D341Med (cell line): ENCODE results near the gene PIH1D1.
"Not testable (repeated sequence)": the region's sequence is repeated elsewhere in the genome, so short reads cannot be mapped to it uniquely, and the experiment has no call there.

Experiments used
- DNase-seq: peaks from one replicate; pipeline ENCODE4 v3.0.0; 2012; ENCODE audit warnings: low spot score

Gene PIH1D1

GRCh38 chr19:49456326-49456725, 4.7 kb upstream of the PIH1D1 start:
- DNase-seq: no peak

- no peak for DNase-seq
Measured at GRCh38 chr19:49455773-49456172, 4.2 kb upstream of the PIH1D1 start.

GRCh38 chr19:49453757-49454240, 2.2 kb upstream of the PIH1D1 start:
- DNase-seq: no peak

GRCh38 chr19:49453013-49453756, 1.6 kb upstream of the PIH1D1 start, which contains the start of gene ALDH16A1:
Gene ALDH16A1, plus strand, starts transcription at chr19:49453225. Its CDS starts 107 bp downstream, at chr19:49453332.
- peak; percentile 97 for DNase-seq

- no peak for DNase-seq
Measured at GRCh38 chr19:49450405-49450804, 1.2 kb downstream of the PIH1D1 start.

GRCh38 chr19:49448432-49448786, 3.2 kb downstream of the PIH1D1 start:
- no peak for DNase-seq

GRCh38 chr19:49447485-49448431, 3.9 kb downstream of the PIH1D1 start:
- no peak for DNase-seq

- DNase-seq: no peak
Measured at GRCh38 chr19:49445997-49446396, 5.6 kb downstream of the PIH1D1 start.

- DNase-seq: not testable (repeated sequence)
Measured at GRCh38 chr19:49444100-49444700, 7.4 kb downstream of the PIH1D1 start.

GRCh38 chr19:49443366-49444099, 8.1 kb downstream of the PIH1D1 start:
- DNase-seq: peak; percentile 87

- DNase-seq: peak; percentile 90
Measured at GRCh38 chr19:49442771-49443365, 8.7 kb downstream of the PIH1D1 start.

- no peak for DNase-seq
Measured at GRCh38 chr19:49442354-49442753, 9.3 kb downstream of the PIH1D1 start.

GRCh38 chr19:49441960-49442350, 9.7 kb downstream of the PIH1D1 start:
- DNase-seq: no peak

- DNase-seq: peak; percentile 90
Measured at GRCh38 chr19:49441210-49441959, 10.2 kb downstream of the PIH1D1 start, which contains the start of gene SLC17A7. Gene SLC17A7, minus strand, starts transcription at chr19:49441527. Its CDS starts 148 bp downstream, at chr19:49441379.

GRCh38 chr19:49440439-49441209, 11.0 kb downstream of the PIH1D1 start:
- DNase-seq: no peak

GRCh38 chr19:49439836-49440235, 11.8 kb downstream of the PIH1D1 start:
- no peak for DNase-seq

- no peak for DNase-seq
Measured at GRCh38 chr19:49438261-49438660, 13.4 kb downstream of the PIH1D1 start.

- peak; percentile 82 for DNase-seq
Measured at GRCh38 chr19:49437231-49437630, 14.4 kb downstream of the PIH1D1 start.

- no peak for DNase-seq
Measured at GRCh38 chr19:49436381-49437017, 15.1 kb downstream of the PIH1D1 start.
